GM12878 (cell line): ENCODE measurements around the gene MAST4.

ENCODE experiments used
- ATF3 ChIP-seq: IDR thresholded peaks from 2 replicates; pipeline ENCODE4 v1.6.1; 2011; ENCODE audit warnings: low read depth, mild to moderate bottlenecking, low read length, moderate library complexity, borderline replicate concordance; ENCODE audit errors: extremely low read depth
- CTCF ChIP-seq, 3 experiments: IDR thresholded peaks in 2 of 3; conservative IDR thresholded peaks in 1 of 3; 2 replicates each; pipeline ENCODE4 v1.5.1; 2011; ENCODE audit warnings: low read depth in 3 of 3, low read length in 3 of 3, mild to moderate bottlenecking in 3 of 3, control low read depth in 2 of 3, moderate library complexity in 2 of 3, inconsistent platforms in 1 of 3, mixed read lengths in 1 of 3; ENCODE audit not compliant: control insufficient read depth in 2 of 3, insufficient read depth in 1 of 3; ENCODE audit errors: extremely low read depth in 1 of 3
- CUX1 ChIP-seq: IDR thresholded peaks from 2 replicates; pipeline ENCODE4 v1.6.1; 2012; ENCODE audit warnings: improper control_type of control experiment, low read depth, low read length; ENCODE audit not compliant: insufficient replicate concordance
- JUND ChIP-seq: IDR thresholded peaks from 2 replicates; pipeline ENCODE4 v1.6.1; 2012; ENCODE audit warnings: low read depth, mild to moderate bottlenecking, low read length, improper control_type of control experiment, moderate library complexity
- MXI1 ChIP-seq: fragments of 150-350 bp; IDR thresholded peaks from 2 replicates; pipeline ENCODE4 v1.6.1; 2011; ENCODE audit warnings: low read depth, mild to moderate bottlenecking, inconsistent platforms, low read length, improper control_type of control experiment
- NFIC ChIP-seq: IDR thresholded peaks from 2 replicates; pipeline ENCODE4 v1.6.1; 2012; ENCODE audit warnings: low read depth, mild to moderate bottlenecking, inconsistent platforms, low read length, moderate library complexity
- NR2F1 ChIP-seq: fragments of 450-650 bp; conservative IDR thresholded peaks from 2 replicates; pipeline ENCODE4 v1.6.1; 2017; ENCODE audit warnings: mild to moderate bottlenecking
- POLR2A ChIP-seq: IDR thresholded peaks from 2 replicates; pipeline ENCODE4 v1.6.1; 2011; ENCODE audit warnings: low read depth, mild to moderate bottlenecking, low read length
- POLR2AphosphoS2 ChIP-seq: IDR thresholded peaks from 2 replicates; pipeline ENCODE4 v1.6.1; 2011; ENCODE audit warnings: low read depth, mild to moderate bottlenecking, low read length, improper control_type of control experiment, moderate library complexity
- POLR2AphosphoS5 ChIP-seq: IDR thresholded peaks from 2 replicates; pipeline ENCODE4 v1.6.1; 2011; ENCODE audit warnings: mild to moderate bottlenecking, low read length, inconsistent platforms
- REST ChIP-seq: IDR thresholded peaks from 2 replicates; pipeline ENCODE4 v1.6.1; 2012; ENCODE audit warnings: mild to moderate bottlenecking, low read depth, low read length
- TCF7 ChIP-seq: IDR thresholded peaks from 2 replicates; pipeline ENCODE4 v1.6.1; 2014; ENCODE audit warnings: antibody characterized with exemption, borderline replicate concordance
- USF2 ChIP-seq: IDR thresholded peaks from 2 replicates; pipeline ENCODE4 v1.6.1; 2011; ENCODE audit warnings: low read depth, low read length, improper control_type of control experiment, borderline replicate concordance
- ZNF274 ChIP-seq: IDR thresholded peaks from one replicate; pipeline ENCODE4 v1.8.0; 2011; ENCODE audit not compliant: insufficient read length, insufficient read depth

- TF ChIP-seq NFIC: no peak
- no peak for TF ChIP-seq CUX1
- TF ChIP-seq POLR2AphosphoS2: no peak
- TF ChIP-seq ZNF274: no peak
- no peak for TF ChIP-seq JUND
- no peak for TF ChIP-seq POLR2AphosphoS5
- TF ChIP-seq CTCF (IDR thresholded peaks at IDR 0.05 in 2 of 3, conservative IDR thresholded peaks at IDR 0.05 in 1 of 3; ENCODE audit: control insufficient read depth in 2 of 3, extremely low read depth in 1 of 3, insufficient read depth in 1 of 3, low read depth in 3 of 3, low read length in 3 of 3): no peak
- no peak for TF ChIP-seq NR2F1
- peak; percentile 62 for TF ChIP-seq POLR2A
- no peak for TF ChIP-seq USF2
- no peak for TF ChIP-seq TCF7
- no peak for TF ChIP-seq REST
- no peak for TF ChIP-seq MXI1
- no peak for TF ChIP-seq ATF3
Observed at GRCh38 chr5:66595756-66596635, at the start of gene MAST4.
